ENCODE data around the gene SLC4A4. TPM values are rescaled to one million over a fixed set of nuclear protein-coding genes. Genes with fewer than 3 reads are reported as not detected.

SLC4A4 gene
- total RNA-seq (ENCODE audit: unreplicated experiment): 5.0 TPM
- long read RNA-seq, partial matches to known transcripts: 2 of 4 reads
- long read RNA-seq, other reads (novel, unspliced or antisense): 2 of 4 reads

- no peaks in the 10 kb centered on the region for H3K27me3 Mint-ChIP-seq (ENCODE audit: unreplicated experiment)
- H3K9me3 Mint-ChIP-seq (ENCODE audit: unreplicated experiment): no peaks in the 10 kb centered on the region
- TF ChIP-seq CTCF (IDR thresholded peaks at IDR 0.05; ENCODE audit: unreplicated experiment): no peak
- H3K4me3 Mint-ChIP-seq (ENCODE audit: unreplicated experiment): no peak within 1 kb of the TSS
- no peak within 1 kb of the TSS for H3K27ac Mint-ChIP-seq (ENCODE audit: unreplicated experiment)
- H3K4me1 Mint-ChIP-seq (ENCODE audit: unreplicated experiment): peaks cover 3% of the 10 kb centered on the region
- no peaks in the 10 kb centered on the region for H3K36me3 Mint-ChIP-seq (ENCODE audit: low read depth, unreplicated experiment)
- DNase-seq (ENCODE audit: low spot score): no peak
Measured at GRCh38 chr4:71338846-71339593, at the start of gene SLC4A4. Gene SLC4A4 (plus strand): TSS chr4:71339020.

- Mint-ChIP-seq H3K36me3 (ENCODE audit: low read depth, unreplicated experiment) (no peaks in the 10 kb centered on the region), H3K4me3 (ENCODE audit: unreplicated experiment) (no peak overlapping the region), H3K9me3 (ENCODE audit: unreplicated experiment) (no peaks in the 10 kb centered on the region), H3K27me3 (ENCODE audit: unreplicated experiment) (no peaks in the 10 kb centered on the region), H3K4me1 (ENCODE audit: unreplicated experiment) (no peaks in the 10 kb centered on the region), H3K27ac (ENCODE audit: unreplicated experiment) (no peak overlapping the region)
- no peak for TF ChIP-seq CTCF (IDR thresholded peaks at IDR 0.05; ENCODE audit: unreplicated experiment)
- no peak for DNase-seq (ENCODE audit: low spot score)
Measured at GRCh38 chr4:71290074-71290473, 48.7 kb upstream of the SLC4A4 start.

GRCh38 chr4:71290476-71290875 lies 48.3 kb upstream of the SLC4A4 start:
- Mint-ChIP-seq H3K36me3 (ENCODE audit: low read depth, unreplicated experiment) (no peaks in the 10 kb centered on the region), H3K4me3 (ENCODE audit: unreplicated experiment) (no peak overlapping the region), H3K27ac (ENCODE audit: unreplicated experiment) (no peak overlapping the region), H3K4me1 (ENCODE audit: unreplicated experiment) (no peaks in the 10 kb centered on the region), H3K27me3 (ENCODE audit: unreplicated experiment) (no peaks in the 10 kb centered on the region), H3K9me3 (ENCODE audit: unreplicated experiment) (no peaks in the 10 kb centered on the region)
- no peak for DNase-seq (ENCODE audit: low spot score)
- TF ChIP-seq CTCF (IDR thresholded peaks at IDR 0.05; ENCODE audit: unreplicated experiment): no peak

- Mint-ChIP-seq H3K9me3 (ENCODE audit: unreplicated experiment) (no peaks in the 10 kb centered on the region), H3K27me3 (ENCODE audit: unreplicated experiment) (no peaks in the 10 kb centered on the region), H3K27ac (ENCODE audit: unreplicated experiment) (no peak overlapping the region), H3K36me3 (ENCODE audit: low read depth, unreplicated experiment) (no peaks in the 10 kb centered on the region), H3K4me3 (ENCODE audit: unreplicated experiment) (no peak overlapping the region), H3K4me1 (ENCODE audit: unreplicated experiment) (no peaks in the 10 kb centered on the region)
- no peak for TF ChIP-seq CTCF (IDR thresholded peaks at IDR 0.05; ENCODE audit: unreplicated experiment)
- DNase-seq (ENCODE audit: low spot score): no peak
Measured at GRCh38 chr4:71292228-71292627, 46.6 kb upstream of the SLC4A4 start.

GRCh38 chr4:71293705-71294104 lies 45.1 kb upstream of the SLC4A4 start:
- no peak overlapping the region for H3K27ac Mint-ChIP-seq (ENCODE audit: unreplicated experiment)
- no peaks in the 10 kb centered on the region for H3K9me3 Mint-ChIP-seq (ENCODE audit: unreplicated experiment)
- H3K4me1 Mint-ChIP-seq (ENCODE audit: unreplicated experiment): no peaks in the 10 kb centered on the region
- no peak for DNase-seq (ENCODE audit: low spot score)
- H3K27me3 Mint-ChIP-seq (ENCODE audit: unreplicated experiment): no peaks in the 10 kb centered on the region
- no peak overlapping the region for H3K4me3 Mint-ChIP-seq (ENCODE audit: unreplicated experiment)
- no peak for TF ChIP-seq CTCF (IDR thresholded peaks at IDR 0.05; ENCODE audit: unreplicated experiment)
- H3K36me3 Mint-ChIP-seq (ENCODE audit: low read depth, unreplicated experiment): no peaks in the 10 kb centered on the region
